GM21619 (cell line): ENCODE results near the gene SHB.
A peak's percentile ranks its signal among the peaks of the same experiment; 100 is the strongest.

Experiments
- ATAC-seq: cut with Tn5 transposase; IDR thresholded peaks from one replicate; pipeline ENCODE4 v1.9.1; 2021; ENCODE audit not compliant: unreplicated experiment

Gene SHB

GRCh38 chr9:37994639-37995347 lies 74.2 kb downstream of the SHB start:
- ATAC-seq: peak; percentile 65

- no peak for ATAC-seq
Observed at GRCh38 chr9:37992924-37993349, 76.1 kb downstream of the SHB start.

- no peak for ATAC-seq
Observed at GRCh38 chr9:37990404-37991015, 78.5 kb downstream of the SHB start.

GRCh38 chr9:37989701-37990100 lies 79.3 kb downstream of the SHB start:
- no peak for ATAC-seq

GRCh38 chr9:37988602-37989001 lies 80.4 kb downstream of the SHB start:
- no peak for ATAC-seq

- ATAC-seq: no peak
Observed at GRCh38 chr9:37988041-37988440, 81.0 kb downstream of the SHB start.

GRCh38 chr9:37987467-37987981 lies 81.5 kb downstream of the SHB start:
- no peak for ATAC-seq

- no peak for ATAC-seq
Observed at GRCh38 chr9:37986771-37987258, 82.2 kb downstream of the SHB start.

GRCh38 chr9:37986001-37986400 lies 83.0 kb downstream of the SHB start:
- no peak for ATAC-seq

- ATAC-seq: no peak
Observed at GRCh38 chr9:37984672-37985611, 84.1 kb downstream of the SHB start.

GRCh38 chr9:37984278-37984671 lies 84.8 kb downstream of the SHB start:
- no peak for ATAC-seq

- no peak for ATAC-seq
Observed at GRCh38 chr9:37983381-37984067, 85.5 kb downstream of the SHB start.

- no peak for ATAC-seq
Observed at GRCh38 chr9:37979844-37980243, 89.2 kb downstream of the SHB start.

GRCh38 chr9:37978983-37979382 lies 90.0 kb downstream of the SHB start:
- ATAC-seq: no peak

GRCh38 chr9:37978481-37978864 lies 90.6 kb downstream of the SHB start:
- ATAC-seq: no peak

- ATAC-seq: no peak
Observed at GRCh38 chr9:37977851-37978480, 91.1 kb downstream of the SHB start.

GRCh38 chr9:37976714-37977477 lies 92.1 kb downstream of the SHB start:
- no peak for ATAC-seq

GRCh38 chr9:37975639-37976038 lies 93.4 kb downstream of the SHB start:
- ATAC-seq: no peak

- ATAC-seq: no peak
Observed at GRCh38 chr9:37974506-37975173, 94.4 kb downstream of the SHB start.
